ENCODE measurements around the gene VPS13D. TPM values are rescaled to one million over a fixed set of nuclear protein-coding genes. Genes with fewer than 3 reads are reported as not detected.

The VPS13D gene
- total RNA-seq, 4 donors from 2014 or later = 60.9 to 91.6 (median 71.6) TPM

DNA sequence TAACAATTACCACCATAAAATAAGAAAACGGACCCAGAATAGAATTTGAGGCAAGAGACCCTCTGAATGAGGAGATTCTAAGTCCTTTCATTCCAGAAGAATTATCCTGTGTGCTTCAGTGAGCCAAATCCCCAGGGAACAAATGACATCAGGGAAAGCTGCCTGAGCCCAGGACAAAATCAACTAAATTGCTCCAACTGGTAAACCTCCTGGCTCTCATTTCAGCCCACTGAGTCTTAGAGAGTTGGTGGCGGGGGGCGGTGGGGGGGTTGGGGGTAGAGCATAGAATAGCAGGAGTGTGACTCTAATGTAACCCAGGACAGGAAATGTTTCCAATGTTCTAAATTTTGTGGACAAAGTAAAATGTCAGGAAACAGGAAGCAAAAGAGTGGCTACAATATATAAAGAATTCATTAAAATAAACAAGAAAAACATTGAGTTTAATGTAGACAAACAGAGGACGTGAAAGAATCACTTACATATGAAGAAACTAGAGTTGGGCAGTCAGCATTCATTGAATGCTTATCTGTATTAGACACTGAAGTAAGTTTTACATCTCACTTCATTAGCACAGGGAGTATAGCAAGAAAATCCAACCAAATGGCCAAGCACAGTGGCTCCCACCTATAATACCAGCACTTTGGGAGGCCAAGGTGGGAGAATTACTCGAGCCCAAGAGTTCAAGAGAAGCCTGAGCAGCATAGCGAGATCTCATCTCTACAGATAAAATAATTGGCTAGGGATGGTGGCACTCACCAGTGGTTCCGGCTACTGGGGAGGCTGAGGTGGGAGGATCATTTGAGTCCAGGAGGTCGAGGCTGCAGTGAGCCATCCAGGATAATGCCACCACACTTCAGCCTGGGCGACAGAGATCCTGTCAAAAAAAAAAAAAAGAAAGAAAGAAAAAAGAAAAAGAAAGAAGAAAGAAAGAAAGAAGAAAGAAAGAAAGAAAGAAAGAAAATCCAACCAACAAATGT is 313.1 kb downstream of the VPS13D start:
- H3K36me3 ChIP-seq = no peaks in the 10 kb centered on the region
- H3K4me3 ChIP-seq = no peak overlapping the region
- H3K27ac ChIP-seq = no peak overlapping the region
- in situ Hi-C loops (cut with MboI; ENCODE audit: low sequenced_read_pairs in 4 of 4) = loop anchor here in 1 of 4 donors (10.0 kb wide), 1 partner anchor 52 kb away; no protein-coding TSS in a partner anchor
- peaks cover 24 to 33% of the 10 kb centered on the region in 2 donors for H3K4me1 ChIP-seq
- TF ChIP-seq, protein P1, sequence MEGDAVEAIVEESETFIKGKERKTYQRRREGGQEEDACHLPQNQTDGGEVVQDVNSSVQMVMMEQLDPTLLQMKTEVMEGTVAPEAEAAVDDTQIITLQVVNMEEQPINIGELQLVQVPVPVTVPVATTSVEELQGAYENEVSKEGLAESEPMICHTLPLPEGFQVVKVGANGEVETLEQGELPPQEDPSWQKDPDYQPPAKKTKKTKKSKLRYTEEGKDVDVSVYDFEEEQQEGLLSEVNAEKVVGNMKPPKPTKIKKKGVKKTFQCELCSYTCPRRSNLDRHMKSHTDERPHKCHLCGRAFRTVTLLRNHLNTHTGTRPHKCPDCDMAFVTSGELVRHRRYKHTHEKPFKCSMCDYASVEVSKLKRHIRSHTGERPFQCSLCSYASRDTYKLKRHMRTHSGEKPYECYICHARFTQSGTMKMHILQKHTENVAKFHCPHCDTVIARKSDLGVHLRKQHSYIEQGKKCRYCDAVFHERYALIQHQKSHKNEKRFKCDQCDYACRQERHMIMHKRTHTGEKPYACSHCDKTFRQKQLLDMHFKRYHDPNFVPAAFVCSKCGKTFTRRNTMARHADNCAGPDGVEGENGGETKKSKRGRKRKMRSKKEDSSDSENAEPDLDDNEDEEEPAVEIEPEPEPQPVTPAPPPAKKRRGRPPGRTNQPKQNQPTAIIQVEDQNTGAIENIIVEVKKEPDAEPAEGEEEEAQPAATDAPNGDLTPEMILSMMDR (IDR thresholded peaks at IDR 0.05 in 4 of 5, conservative IDR thresholded peaks at IDR 0.05 in 1 of 5) = no peak
- TF ChIP-seq POLR2A (IDR thresholded peaks at IDR 0.05) = no peak
- H3K9me3 ChIP-seq = no peaks in the 10 kb centered on the region
- DNase-seq (no peak), ATAC-seq (no peak)
- intact Hi-C loops (cut with DNase I; ENCODE audit: low total_unique reads) = loop anchor here (5.0 kb wide), 1 partner anchor 91 kb away; no protein-coding TSS in a partner anchor
- H3K27me3 ChIP-seq = no peaks in the 10 kb centered on the region

DNA sequence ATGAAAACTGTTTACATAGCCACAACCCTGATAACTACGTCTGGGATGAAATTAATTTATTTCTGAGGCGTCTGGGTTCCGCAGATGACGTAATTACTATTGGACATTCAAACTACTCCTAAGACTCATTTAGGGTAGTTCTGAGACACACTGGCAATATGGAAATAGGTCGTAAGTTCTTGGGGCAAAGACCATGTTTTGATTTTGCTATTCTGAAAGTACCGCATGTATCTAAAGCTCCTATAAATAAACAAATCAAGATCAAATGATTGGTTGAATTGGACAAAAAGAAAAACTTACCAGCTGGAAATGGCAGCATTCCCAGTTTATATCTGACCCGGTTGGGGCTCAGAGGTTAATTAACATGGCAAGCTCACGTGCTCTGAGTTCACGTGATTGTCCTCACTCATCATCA is 313.9 kb downstream of the VPS13D start:
- no peaks in the 10 kb centered on the region for H3K27me3 ChIP-seq
- H3K9me3 ChIP-seq = no peaks in the 10 kb centered on the region
- TF ChIP-seq, protein P1 (IDR thresholded peaks at IDR 0.05 in 4 of 5, conservative IDR thresholded peaks at IDR 0.05 in 1 of 5) = no peak
- in situ Hi-C loops (cut with MboI; ENCODE audit: low sequenced_read_pairs in 4 of 4) (loop anchor here in 1 of 4 donors (10.0 kb wide), 1 partner anchor 51 kb away; no protein-coding TSS in a partner anchor), intact Hi-C loops (cut with DNase I; ENCODE audit: low total_unique reads) (loop anchor here (5.0 kb wide), 1 partner anchor 91 kb away; no protein-coding TSS in a partner anchor)
- H3K27ac ChIP-seq = no peak overlapping the region
- DNase-seq (no peak), ATAC-seq (no peak)
- H3K4me3 ChIP-seq = no peak overlapping the region
- H3K36me3 ChIP-seq = no peaks in the 10 kb centered on the region
- peaks cover 31 to 40% of the 10 kb centered on the region in 2 donors for H3K4me1 ChIP-seq

DNA sequence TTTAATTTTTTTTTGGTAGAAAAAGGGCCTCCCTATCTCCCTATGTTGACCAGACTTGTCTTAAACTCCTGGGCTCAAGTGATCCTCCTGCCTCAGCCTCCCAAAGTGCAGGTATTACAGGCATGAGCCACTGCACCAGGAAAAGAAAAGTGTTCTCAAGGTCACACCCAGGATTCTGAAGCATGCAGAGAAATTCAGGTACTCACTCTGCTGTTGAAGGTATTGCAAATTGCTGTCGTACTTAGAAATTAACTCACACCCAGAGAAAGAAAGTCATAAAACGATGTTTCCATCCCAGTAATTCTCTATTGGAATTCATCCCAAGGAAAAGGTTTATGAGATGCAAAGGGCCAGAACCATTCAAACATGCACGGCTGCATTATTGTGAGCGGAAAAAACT is 314.5 kb downstream of the VPS13D start:
- no peak for DNase-seq
- no peak for TF ChIP-seq POLR2A (IDR thresholded peaks at IDR 0.05)
- ATAC-seq = no peak
- Histone ChIP-seq H3K9me3 (no peaks in the 10 kb centered on the region), H3K27me3 (no peaks in the 10 kb centered on the region), H3K36me3 (no peaks in the 10 kb centered on the region), H3K4me1 (peaks cover 37 to 46% of the 10 kb centered on the region in 2 donors), H3K4me3 (no peak overlapping the region), H3K27ac (no peak overlapping the region)
- in situ Hi-C loops (cut with MboI; ENCODE audit: low sequenced_read_pairs in 4 of 4) (loop anchor here in 1 of 4 donors (10.0 kb wide), 1 partner anchor 50 kb away; no protein-coding TSS in a partner anchor), intact Hi-C loops (cut with DNase I; ENCODE audit: low total_unique reads) (loop anchor here (5.0 kb wide), 1 partner anchor 92 kb away; no protein-coding TSS in a partner anchor)

DNA sequence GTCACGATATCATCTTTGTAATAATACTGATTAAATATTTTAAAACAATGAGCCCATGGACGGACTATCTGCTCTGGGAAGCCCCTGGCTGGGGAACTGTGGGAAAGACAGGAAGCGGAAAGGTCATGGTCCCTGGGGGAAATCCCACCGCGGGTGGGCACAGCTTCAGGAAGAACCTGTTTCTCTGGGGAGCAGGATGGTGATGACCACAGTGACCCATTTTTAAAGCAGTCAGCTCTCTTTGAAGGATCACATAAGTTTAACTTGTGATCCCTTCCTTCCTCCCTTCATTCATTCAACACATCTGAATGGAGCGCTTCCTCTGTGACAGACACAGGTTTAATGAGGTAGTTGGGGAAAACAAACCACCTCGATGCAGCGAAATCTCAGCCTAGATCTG is 315.2 kb downstream of the VPS13D start:
- intact Hi-C loops (cut with DNase I; ENCODE audit: low total_unique reads) = loop anchor here (5.0 kb wide), 1 partner anchor 93 kb away; no protein-coding TSS in a partner anchor
- no peak for ATAC-seq

More for the DNA sequence above, 315.2 kb downstream of the VPS13D start:
- no peak for TF ChIP-seq POLR2A (IDR thresholded peaks at IDR 0.05)
- TF ChIP-seq, protein P1 (IDR thresholded peaks at IDR 0.05 in 4 of 5, conservative IDR thresholded peaks at IDR 0.05 in 1 of 5) = no peak
- Histone ChIP-seq H3K4me1 (peaks cover 44 to 49% of the 10 kb centered on the region in 2 donors), H3K9me3 (no peaks in the 10 kb centered on the region), H3K4me3 (no peak overlapping the region), H3K36me3 (no peaks in the 10 kb centered on the region), H3K27me3 (no peaks in the 10 kb centered on the region), H3K27ac (no peak overlapping the region)
- in situ Hi-C loops (cut with MboI; ENCODE audit: low sequenced_read_pairs in 4 of 4) = loop anchor here in 1 of 4 donors (10.0 kb wide), 1 partner anchor 50 kb away; no protein-coding TSS in a partner anchor
- no peak for DNase-seq
